Fibroblast of villous mesenchyme (primary cell): ENCODE data around the gene SURF1. TPM values are rescaled to one million over a fixed set of nuclear protein-coding genes. Genes with fewer than 3 reads are reported as not detected.

Source experiments
- DNase-seq: peaks from one replicate; pipeline ENCODE4 v3.0.0-alpha.2; 2010; ENCODE audit warnings: low read depth
- H3K4me3 ChIP-seq: 2 replicates; pipeline ENCODE4 v1.5.1; 2011; ENCODE audit warnings: low read depth, mild to moderate bottlenecking, low read length
- CTCF ChIP-seq: IDR thresholded peaks from 2 replicates; pipeline ENCODE4 v1.5.1; 2012; ENCODE audit warnings: low read depth, mild to moderate bottlenecking, low read length; ENCODE audit not compliant: insufficient read depth
- total RNA-seq: library from RNA; depleted of rRNA; stranded (reverse); fragments of >200 nt; gene quantifications from 2 replicates; pipeline ENCODE4 v1.2.3, GENCODE V29; 2012

The SURF1 gene
- total RNA-seq, 1 donor = 13.4 TPM

- TF ChIP-seq CTCF = no peak
- H3K4me3 ChIP-seq = no peak overlapping the region
- DNase-seq = no peak
Measured at GRCh38 chr9:133307301-133307700, 49.0 kb downstream of the SURF1 start.

- no peak for TF ChIP-seq CTCF
- DNase-seq = no peak
- H3K4me3 ChIP-seq = no peak overlapping the region
Measured at GRCh38 chr9:133306242-133307204, 49.8 kb downstream of the SURF1 start.

- no peak overlapping the region for H3K4me3 ChIP-seq
- no peak for DNase-seq
- no peak for TF ChIP-seq CTCF
Measured at GRCh38 chr9:133305731-133306130, 50.6 kb downstream of the SURF1 start.

- TF ChIP-seq CTCF = no peak
- no peak overlapping the region for H3K4me3 ChIP-seq
- DNase-seq = no peak
Measured at GRCh38 chr9:133304477-133305377, 51.6 kb downstream of the SURF1 start.

GRCh38 chr9:133304158-133304470 is 52.2 kb downstream of the SURF1 start:
- TF ChIP-seq CTCF = no peak
- no peak overlapping the region for H3K4me3 ChIP-seq
- DNase-seq = no peak

GRCh38 chr9:133303266-133304157 is 52.8 kb downstream of the SURF1 start:
- no peak for DNase-seq
- no peak for TF ChIP-seq CTCF
- no peak overlapping the region for H3K4me3 ChIP-seq
